HEK293 (cell line): Measurements from ENCODE around the gene ZNF507.

Experiments
- CTCF ChIA-PET: fragments of 350-600 bp; formaldehyde crosslinking; extraction: SDS; loops from one replicate; lab custom pipeline; 2021; ENCODE audit warnings: antibody characterized with exemption; lab: Yijun Ruan, JAX
- POLR2A ChIA-PET: fragments of 300-600 bp; formaldehyde crosslinking; extraction: SDS; loops from one replicate; lab custom pipeline; 2020; ENCODE audit warnings: antibody characterized with exemption, inconsistent platforms; lab: Yijun Ruan, JAX
- H3K27ac ChIP-seq: fragments of 200-500 bp; sonication (Bioruptor generic); 2 replicates; pipeline ENCODE4 v1.5.1; 2014; ENCODE audit warnings: low read depth, low read length, control low read depth, inconsistent platforms; ENCODE audit errors: extremely low read depth
- H3K36me3 ChIP-seq, 2 experiments: fragments of 200-500 bp in 1 of 2; sonication (Bioruptor generic) in 1 of 2; 1 replicate in 1 of 2; 2 replicates in 1 of 2; pipeline ENCODE4 v1.5.1; 2014 to 2017; ENCODE audit warnings: inconsistent platforms in 2 of 2, low read length in 2 of 2; ENCODE audit not compliant: control insufficient read depth in 2 of 2, insufficient read depth in 1 of 2
- H3K4me1 ChIP-seq: fragments of 200-500 bp; sonication (Bioruptor generic); 2 replicates; pipeline ENCODE4 v1.5.1; 2014; ENCODE audit warnings: mild to moderate bottlenecking, low read length, inconsistent platforms; ENCODE audit not compliant: control insufficient read depth, insufficient read depth
- H3K4me3 ChIP-seq: 2 replicates; pipeline ENCODE4 v1.5.1; 2011; ENCODE audit warnings: low read depth, mild to moderate bottlenecking, control low read depth, low read length, moderate library complexity
- H3K9me3 ChIP-seq: fragments of 200-500 bp; sonication (Bioruptor generic); 2 replicates; pipeline ENCODE4 v1.5.1; 2014; ENCODE audit warnings: low read depth, low read length, inconsistent platforms; ENCODE audit not compliant: control insufficient read depth, insufficient read depth
- EGR2 ChIP-seq: fragments of 450-650 bp; formaldehyde crosslinking; IDR thresholded peaks from 2 replicates; pipeline ENCODE4 v1.5.1; 2016; ENCODE audit warnings: low read depth, missing biosample characterization, missing genetic modification characterization
- GLIS2 ChIP-seq: fragments of 450-650 bp; formaldehyde crosslinking; IDR thresholded peaks from 2 replicates; pipeline ENCODE4 v1.5.1; 2016; ENCODE audit warnings: missing biosample characterization, missing genetic modification characterization
- KLF1 ChIP-seq: fragments of 450-650 bp; formaldehyde crosslinking; IDR thresholded peaks from 2 replicates; pipeline ENCODE4 v1.5.1; 2016; ENCODE audit warnings: missing biosample characterization, missing genetic modification characterization
- SP3 ChIP-seq: fragments of 450-650 bp; formaldehyde crosslinking; IDR thresholded peaks from 2 replicates; pipeline ENCODE4 v1.5.1; 2016; ENCODE audit warnings: missing biosample characterization, missing genetic modification characterization
- ZBTB11 ChIP-seq: fragments of 450-650 bp; formaldehyde crosslinking; conservative IDR thresholded peaks from 2 replicates; pipeline ENCODE4 v1.5.1; 2016; ENCODE audit warnings: low read depth, missing biosample characterization, missing genetic modification characterization
- ZBTB17 ChIP-seq: fragments of 450-650 bp; formaldehyde crosslinking; IDR thresholded peaks from 2 replicates; pipeline ENCODE4 v1.5.1; 2016; ENCODE audit warnings: missing biosample characterization, missing genetic modification characterization
- ZFHX2 ChIP-seq: fragments of 450-650 bp; formaldehyde crosslinking; conservative IDR thresholded peaks from 2 replicates; pipeline ENCODE4 v1.5.1; 2016; ENCODE audit warnings: missing biosample characterization, missing genetic modification characterization
- ZFP3 ChIP-seq: fragments of 450-650 bp; formaldehyde crosslinking; IDR thresholded peaks from 2 replicates; pipeline ENCODE4 v1.5.1; 2016; ENCODE audit warnings: low read depth, missing biosample characterization, missing genetic modification characterization
- ZNF2 ChIP-seq: fragments of 450-650 bp; formaldehyde crosslinking; IDR thresholded peaks from 2 replicates; pipeline ENCODE4 v1.5.1; 2016; ENCODE audit warnings: missing biosample characterization, missing genetic modification characterization
- ZNF223 ChIP-seq: fragments of 450-650 bp; formaldehyde crosslinking; IDR thresholded peaks from 2 replicates; pipeline ENCODE4 v1.5.1; 2016; ENCODE audit warnings: missing biosample characterization, missing genetic modification characterization
- ZNF350 ChIP-seq: fragments of 450-650 bp; formaldehyde crosslinking; IDR thresholded peaks from 2 replicates; pipeline ENCODE4 v1.5.0; 2017; ENCODE audit warnings: missing biosample characterization, mild to moderate bottlenecking, missing genetic modification characterization
- ZNF610 ChIP-seq: fragments of 450-650 bp; formaldehyde crosslinking; IDR thresholded peaks from 2 replicates; pipeline ENCODE4 v1.5.1; 2016; ENCODE audit warnings: missing biosample characterization, missing genetic modification characterization, borderline replicate concordance
- ZNF701 ChIP-seq: fragments of 450-650 bp; formaldehyde crosslinking; IDR thresholded peaks from 2 replicates; pipeline ENCODE4 v1.5.1; 2016; ENCODE audit warnings: missing biosample characterization, missing genetic modification characterization
- ZNF747 ChIP-seq: fragments of 450-650 bp; formaldehyde crosslinking; IDR thresholded peaks from 2 replicates; pipeline ENCODE4 v1.5.1; 2016; ENCODE audit warnings: missing biosample characterization, missing genetic modification characterization
- ZNF776 ChIP-seq: fragments of 450-650 bp; formaldehyde crosslinking; IDR thresholded peaks from 2 replicates; pipeline ENCODE4 v1.5.0; 2017; ENCODE audit warnings: missing biosample characterization, missing genetic modification characterization, borderline replicate concordance
- TF ChIP-seq, protein P1 (sequence below): fragments of 450-650 bp; formaldehyde crosslinking; IDR thresholded peaks from 2 replicates; pipeline ENCODE4 v1.5.1; 2017; ENCODE audit warnings: missing biosample characterization, mild to moderate bottlenecking, missing genetic modification characterization, moderate library complexity
- TF ChIP-seq, protein P2 (sequence below): fragments of 450-650 bp; formaldehyde crosslinking; IDR thresholded peaks from 2 replicates; pipeline ENCODE4 v1.5.1; 2016; ENCODE audit warnings: missing biosample characterization, missing genetic modification characterization

ZNF507 gene

GRCh38 chr19:32415669-32416068 lies 70.3 kb downstream of the ZNF507 start:
- CTCF ChIA-PET, result no interaction called here

GRCh38 chr19:32416749-32417456 lies 71.5 kb downstream of the ZNF507 start:
- no peak overlapping the region for H3K27ac ChIP-seq
- no peak overlapping the region for H3K4me3 ChIP-seq
- ChIA-PET POLR2A (interaction anchor here (1.4 to 3.1 kb wide), 2 partner anchors 11 to 164 kb away, joined by 5 to 20 read pairs; partner anchors contain the start of genes DPY19L3 and PDCD5), CTCF (interaction anchor here (0.9 to 1.7 kb wide), 3 partner anchors 8 to 20 kb away, joined by 3 read pairs; partner anchors contain the start of gene DPY19L3)
- H3K9me3 ChIP-seq, result no peaks in the 10 kb centered on the region
- no peaks in the 10 kb centered on the region for H3K4me1 ChIP-seq
- peaks cover 60 to 97% of the 10 kb centered on the region in 2 experiments for H3K36me3 ChIP-seq
- TF ChIP-seq ZBTB17 (tag by site-specific recombination) (0 out of 2 replicates have a peak, but pooled peaks have one; percentile 7), ZFP3 (tag by site-specific recombination) (no peak), EGR2 (peak; percentile 61), ZFHX2 (peak; percentile 61)
- TF ChIP-seq, protein P1, sequence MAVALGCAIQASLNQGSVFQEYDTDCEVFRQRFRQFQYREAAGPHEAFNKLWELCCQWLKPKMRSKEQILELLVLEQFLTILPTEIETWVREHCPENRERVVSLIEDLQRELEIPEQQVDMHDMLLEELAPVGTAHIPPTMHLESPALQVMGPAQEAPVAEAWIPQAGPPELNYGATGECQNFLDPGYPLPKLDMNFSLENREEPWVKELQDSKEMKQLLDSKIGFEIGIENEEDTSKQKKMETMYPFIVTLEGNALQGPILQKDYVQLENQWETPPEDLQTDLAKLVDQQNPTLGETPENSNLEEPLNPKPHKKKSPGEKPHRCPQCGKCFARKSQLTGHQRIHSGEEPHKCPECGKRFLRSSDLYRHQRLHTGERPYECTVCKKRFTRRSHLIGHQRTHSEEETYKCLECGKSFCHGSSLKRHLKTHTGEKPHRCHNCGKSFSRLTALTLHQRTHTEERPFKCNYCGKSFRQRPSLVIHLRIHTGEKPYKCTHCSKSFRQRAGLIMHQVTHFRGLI (tag by site-specific recombination), result peak; percentile 57; the same call in 1 of the 2 replicates

More at GRCh38 chr19:32415669-32416068, 70.3 kb downstream of the ZNF507 start:
- H3K4me3 ChIP-seq, result no peak overlapping the region
- H3K27ac ChIP-seq, result no peak overlapping the region
- peaks cover 66 to 98% of the 10 kb centered on the region in 2 experiments for H3K36me3 ChIP-seq
- H3K4me1 ChIP-seq, result no peaks in the 10 kb centered on the region
- no peaks in the 10 kb centered on the region for H3K9me3 ChIP-seq
- POLR2A ChIA-PET, result interaction anchor here (3.1 kb wide), 1 partner anchor 10 kb away, joined by 20 read pairs; the partner anchor contains the start of gene DPY19L3
- TF ChIP-seq ZNF2 (tag by site-specific recombination) (no peak), ZNF701 (tag by site-specific recombination) (no peak), ZBTB11 (tag by site-specific recombination) (no peak), ZNF610 (no peak), ZNF350 (tag by site-specific recombination) (no peak), SP3 (tag by site-specific recombination) (no peak), ZNF776 (tag by site-specific recombination) (no peak), KLF1 (tag by site-specific recombination) (no peak)
- TF ChIP-seq, protein P2, sequence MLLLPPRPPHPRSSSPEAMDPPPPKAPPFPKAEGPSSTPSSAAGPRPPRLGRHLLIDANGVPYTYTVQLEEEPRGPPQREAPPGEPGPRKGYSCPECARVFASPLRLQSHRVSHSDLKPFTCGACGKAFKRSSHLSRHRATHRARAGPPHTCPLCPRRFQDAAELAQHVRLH (tag by site-specific recombination), result no peak

DNA sequence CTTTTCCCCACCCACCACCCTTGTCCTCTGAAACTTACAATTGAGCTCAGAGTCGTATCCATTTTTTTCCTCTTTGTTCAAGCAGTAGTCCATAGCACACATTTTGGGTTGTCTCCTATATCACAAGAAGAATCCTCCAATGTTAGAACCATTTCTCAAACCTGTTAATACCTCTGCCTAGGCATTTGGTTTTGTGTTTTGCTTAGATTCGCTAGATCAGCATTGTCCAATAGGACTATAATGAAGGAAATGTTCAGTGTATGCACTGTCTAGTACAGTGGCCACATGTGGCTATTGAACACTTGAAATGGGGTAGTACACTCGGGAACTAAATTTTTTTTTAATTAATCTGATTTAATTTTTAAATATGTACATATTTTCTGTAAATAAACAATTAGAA lies 72.7 kb downstream of the ZNF507 start:
- no peak for TF ChIP-seq GLIS2 (tag by site-specific recombination)
- TF ChIP-seq ZNF223, result no peak
- no peak for TF ChIP-seq ZNF747 (tag by site-specific recombination)
- 0 out of 2 replicates have a peak, but pooled peaks have one; percentile 10 for TF ChIP-seq ZFHX2
- TF ChIP-seq, all 188 proteins: peak for 1
- POLR2A ChIA-PET, result interaction anchor here (1.4 to 3.1 kb wide), 2 partner anchors 13 to 163 kb away, joined by 5 to 20 read pairs; partner anchors contain the start of genes DPY19L3 and PDCD5
- no peak overlapping the region for H3K27ac ChIP-seq
- H3K4me3 ChIP-seq, result no peak overlapping the region
- CTCF ChIA-PET, result interaction anchor here (1.7 kb wide), 1 partner anchor 13 kb away, joined by 3 read pairs; the partner anchor contains the start of gene DPY19L3
- peaks cover 49 to 93% of the 10 kb centered on the region in 2 experiments for H3K36me3 ChIP-seq
- no peaks in the 10 kb centered on the region for H3K4me1 ChIP-seq
- H3K9me3 ChIP-seq, result no peaks in the 10 kb centered on the region
